ENCODE measurements around the gene MLLT10. TPM values are rescaled to one million over a fixed set of nuclear protein-coding genes. Genes with fewer than 3 reads are reported as not detected.

Gene MLLT10
- total RNA-seq, 6 donors from 2014 or later, result 40.1 to 63.9 (median 53.9) TPM

DNA sequence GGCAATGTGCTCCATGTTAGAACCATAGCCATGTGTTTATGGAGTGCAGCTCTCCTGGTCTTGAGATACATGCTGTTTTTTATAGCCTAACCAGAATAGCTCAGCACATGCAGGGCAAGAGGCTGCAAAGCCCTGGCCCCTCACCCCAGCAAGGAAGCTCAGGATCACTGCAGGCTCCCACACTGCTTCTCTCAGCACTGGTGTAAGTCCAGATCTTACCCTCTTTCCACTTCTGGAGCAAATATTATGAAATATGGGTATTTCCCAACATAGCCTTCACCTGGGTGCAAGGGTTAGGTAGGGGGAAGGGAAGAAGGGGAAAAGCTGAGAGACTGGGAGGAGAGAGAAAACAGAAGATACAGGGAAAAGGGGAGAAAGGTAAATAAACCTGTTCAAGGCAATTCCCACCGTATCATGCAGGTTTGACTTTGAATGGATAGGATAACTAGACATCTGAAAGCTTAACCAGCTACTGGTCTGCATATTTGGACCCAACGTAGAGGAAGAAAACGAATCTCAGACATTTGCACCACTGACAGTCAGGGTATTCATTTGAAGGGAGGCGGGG, 28.2 kb upstream of the MLLT10 start:
- Histone ChIP-seq H3K4me3 (no peak overlapping the region), H3K27ac (no peak overlapping the region), H3K27me3 (peaks cover 0 to 2% (median 0%) of the 10 kb centered on the region in 4 donors), H3K9me3 (no peaks in the 10 kb centered on the region), H3K4me1 (peaks cover 0 to 13% (median 2%) of the 10 kb centered on the region in 4 donors), H3K36me3 (no peaks in the 10 kb centered on the region)
- TF ChIP-seq POLR2AphosphoS5 (IDR thresholded peaks at IDR 0.05) (no peak), CTCF (IDR thresholded peaks at IDR 0.05) (no peak), POLR2A (IDR thresholded peaks at IDR 0.05) (no peak), EP300 (IDR thresholded peaks at IDR 0.05) (no peak)
- ATAC-seq (ENCODE audit: low FRiP score in 2 of 2) (no peak), DNase-seq (peak in 1 of 2 donors; percentile 49)
- WGBS, 2 donors, result 78 to 79% methylated on average over 4 of the region's 4 CpGs

- TF ChIP-seq EP300 (IDR thresholded peaks at IDR 0.05) (no peak), POLR2A (IDR thresholded peaks at IDR 0.05) (no peak), POLR2AphosphoS5 (IDR thresholded peaks at IDR 0.05) (no peak), CTCF (IDR thresholded peaks at IDR 0.05) (no peak)
- Histone ChIP-seq H3K27ac (no peak overlapping the region), H3K4me1 (peaks cover 0 to 14% (median 2%) of the 10 kb centered on the region in 4 donors), H3K9me3 (no peaks in the 10 kb centered on the region), H3K4me3 (no peak overlapping the region), H3K36me3 (no peaks in the 10 kb centered on the region), H3K27me3 (peaks cover 0 to 2% (median 0%) of the 10 kb centered on the region in 4 donors)
- 48 to 61% methylated on average over 3 of the region's 3 CpGs for WGBS, 2 donors
- ATAC-seq (ENCODE audit: low FRiP score in 2 of 2) (no peak), DNase-seq (no peak)
These were observed 27.7 kb upstream of the MLLT10 start for GRCh38 chr10:21506351-21506750.

DNA sequence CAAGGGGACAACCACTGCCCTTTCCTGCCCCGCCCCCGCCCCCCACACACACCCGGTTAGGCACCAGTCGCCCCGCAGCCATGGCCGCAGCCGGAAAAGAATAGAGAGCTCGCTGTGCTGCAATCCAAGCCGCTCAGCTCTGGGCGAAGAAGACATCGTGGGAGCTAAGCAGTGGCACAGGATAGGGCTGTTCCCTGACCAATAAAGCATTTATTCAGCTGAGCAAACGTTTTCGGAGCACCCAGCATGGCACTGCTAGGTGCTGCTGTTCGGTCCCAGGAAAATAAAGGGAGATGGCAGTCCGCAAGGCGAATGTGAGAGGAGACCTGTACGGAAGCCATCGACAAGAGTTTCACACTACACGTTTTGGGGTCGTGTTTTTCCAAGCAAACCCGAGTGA, 26.9 kb upstream of the MLLT10 start:
- no peak for ATAC-seq (ENCODE audit: low FRiP score in 2 of 2)
- Histone ChIP-seq H3K4me1 (peaks cover 0 to 14% (median 2%) of the 10 kb centered on the region in 4 donors), H3K27me3 (peaks cover 0 to 2% (median 0%) of the 10 kb centered on the region in 4 donors), H3K4me3 (no peak overlapping the region), H3K36me3 (no peaks in the 10 kb centered on the region), H3K27ac (no peak overlapping the region), H3K9me3 (no peaks in the 10 kb centered on the region)
- TF ChIP-seq EP300 (IDR thresholded peaks at IDR 0.05) (no peak), CTCF (IDR thresholded peaks at IDR 0.05) (no peak), POLR2AphosphoS5 (IDR thresholded peaks at IDR 0.05) (no peak), POLR2A (IDR thresholded peaks at IDR 0.05) (no peak)
- no peak for DNase-seq
- 78 to 86% methylated on average over 21 of the region's 21 CpGs for WGBS, 2 donors

DNA sequence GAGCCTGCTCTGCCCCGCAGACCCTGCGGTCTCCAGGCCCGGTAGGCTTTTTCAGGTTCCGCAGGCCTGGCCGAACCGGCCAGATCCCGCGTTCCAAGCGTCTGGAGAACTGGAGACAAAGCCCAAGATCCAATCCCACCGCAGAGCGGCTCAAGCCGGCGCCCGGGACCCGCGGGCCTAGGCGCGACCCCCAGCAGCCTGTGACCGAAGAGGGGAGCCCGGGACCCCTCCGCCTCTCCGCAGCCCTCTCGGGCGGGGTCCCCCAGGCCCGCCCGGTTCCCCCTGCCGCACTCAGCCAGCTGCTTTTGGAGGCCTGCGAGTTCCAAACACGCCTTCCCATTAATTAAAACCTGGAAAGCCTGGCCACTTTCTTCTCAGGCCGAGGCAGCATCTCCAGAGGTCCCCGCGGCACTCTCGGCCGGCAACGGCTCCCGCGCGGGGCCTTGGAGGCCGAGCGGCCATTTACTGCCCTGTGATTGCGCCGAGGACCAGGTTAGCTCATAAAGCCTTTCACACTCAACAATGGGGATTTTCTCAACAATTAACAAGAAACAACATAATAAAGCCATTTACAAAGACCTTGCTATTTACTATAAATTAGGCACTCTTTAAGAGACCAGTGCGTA, 25.2 kb upstream of the MLLT10 start:
- Histone ChIP-seq H3K4me1 (peaks cover 0 to 14% (median 2%) of the 10 kb centered on the region in 4 donors), H3K27ac (no peak overlapping the region), H3K27me3 (peaks cover 0 to 2% (median 0%) of the 10 kb centered on the region in 4 donors), H3K36me3 (no peaks in the 10 kb centered on the region), H3K9me3 (no peaks in the 10 kb centered on the region), H3K4me3 (no peak overlapping the region)
- ATAC-seq (ENCODE audit: low FRiP score in 2 of 2), result peak; percentile 10 to 54
- 94 to 95% methylated on average over 36 to 43 of the region's 43 CpGs for WGBS, 2 donors
- no peak for TF ChIP-seq CTCF (IDR thresholded peaks at IDR 0.05)
- no peak for TF ChIP-seq POLR2AphosphoS5 (IDR thresholded peaks at IDR 0.05)
- TF ChIP-seq POLR2A (IDR thresholded peaks at IDR 0.05), result no peak
- TF ChIP-seq EP300 (IDR thresholded peaks at IDR 0.05), result no peak
- peak in 1 of 2 donors; percentile 82 for DNase-seq
